HepG2 (cell line): ENCODE results near the gene MRPS5. TPM values are rescaled to one million over a fixed set of nuclear protein-coding genes. Genes with fewer than 3 reads are reported as not detected.

Source experiments
- ARID2 ChIP-seq: sonication (generic); formaldehyde crosslinking; IDR thresholded peaks from 2 replicates; pipeline ENCODE4 v1.8.1; 2022; ENCODE audit warnings: mild to moderate bottlenecking, missing genetic modification reagents, borderline replicate concordance
- ATF7 ChIP-seq, 2 experiments: fragments of 450-650 bp in 1 of 2; sonication (generic) in 1 of 2; formaldehyde crosslinking in 1 of 2; IDR thresholded peaks; 2 replicates each; pipeline versions ENCODE4 v1.4.0 to v1.6.1; 2016 to 2020; ENCODE audit warnings: antibody characterized with exemption in 1 of 2, mild to moderate bottlenecking in 1 of 2, missing genetic modification reagents in 1 of 2
- FOSL2 ChIP-seq: sonication (generic); formaldehyde crosslinking; IDR thresholded peaks from 2 replicates; pipeline ENCODE4 v1.4.0; 2020; ENCODE audit warnings: missing genetic modification reagents
- KAT2B ChIP-seq: fragments of 150-350 bp; IDR thresholded peaks from 2 replicates; pipeline ENCODE4 v1.6.1; 2014; ENCODE audit warnings: low read depth, low read length, borderline replicate concordance
- MYNN ChIP-seq: sonication (generic); formaldehyde crosslinking; IDR thresholded peaks from 2 replicates; pipeline ENCODE4 v1.4.0; 2020; ENCODE audit warnings: mild to moderate bottlenecking, low read depth, missing genetic modification reagents
- NR2F6 ChIP-seq, 2 experiments: IDR thresholded peaks; 2 replicates each; pipeline ENCODE4 v1.6.1; 2016; ENCODE audit warnings: antibody characterized with exemption in 1 of 2, mild to moderate bottlenecking in 1 of 2
- POLR2AphosphoS5 ChIP-seq: IDR thresholded peaks from 2 replicates; pipeline ENCODE4 v1.6.1; 2012; ENCODE audit warnings: low read depth, low read length
- RCOR2 ChIP-seq: IDR thresholded peaks from 2 replicates; pipeline ENCODE4 v1.6.1; 2016; ENCODE audit warnings: missing biosample characterization, missing genetic modification reagents
- TAF1 ChIP-seq: sonication (generic); formaldehyde crosslinking; IDR thresholded peaks from 2 replicates; pipeline ENCODE4 v1.4.0; 2020; ENCODE audit warnings: missing genetic modification reagents
- TGIF2 ChIP-seq: IDR thresholded peaks from 2 replicates; pipeline ENCODE4 v1.6.1; 2016; ENCODE audit warnings: control low read depth, missing compliant biosample characterization
- YY1 ChIP-seq: IDR thresholded peaks from 2 replicates; pipeline ENCODE4 v1.6.1; 2011; ENCODE audit warnings: low read length, low read depth, moderate library complexity, mild to moderate bottlenecking; ENCODE audit not compliant: insufficient read depth, insufficient replicate concordance
- ZNF160 ChIP-seq: sonication (generic); formaldehyde crosslinking; IDR thresholded peaks from 2 replicates; pipeline ENCODE4 v1.8.0; 2022; ENCODE audit warnings: mild to moderate bottlenecking, inconsistent platforms, missing genetic modification reagents
- ZNF337 ChIP-seq: sonication (generic); formaldehyde crosslinking; IDR thresholded peaks from 2 replicates; pipeline ENCODE4 v1.5.1; 2020; ENCODE audit warnings: missing genetic modification reagents, low read depth, mild to moderate bottlenecking, borderline replicate concordance
- ZNF33B ChIP-seq: sonication (generic); formaldehyde crosslinking; IDR thresholded peaks from 2 replicates; pipeline ENCODE4 v1.5.1; 2020; ENCODE audit warnings: mild to moderate bottlenecking, missing genetic modification reagents
- polyA plus RNA-seq, 8 experiments: library from polyadenylated mRNA; depleted of rRNA in 3 of 8; stranded (reverse) in 7 of 8; unstranded in 1 of 8; fragments of >200 nt; fragmentation: Illumina TruSeq in 4 of 8; extraction: Trizol in 4 of 8; gene quantifications; 2 replicates each; pipeline versions ENCODE4 v1.2.1 to v1.2.3, GENCODE V29; 2011 to 2016; ENCODE audit warnings: low read depth in 4 of 8, missing spikeins in 1 of 8, mixed read lengths in 1 of 8; ENCODE audit not compliant: insufficient read depth in 1 of 8
- total RNA-seq, 5 experiments: library from RNA; depleted of rRNA; stranded (reverse); fragments of >200 nt; fragmentation: Illumina TruSeq; extraction: Trizol; gene quantifications; 2 replicates each; pipeline ENCODE4 v1.2.3, GENCODE V29; 2016; ENCODE audit warnings: low read depth in 1 of 5
- TF ChIP-seq, protein P1 (sequence below): IDR thresholded peaks from 2 replicates; pipeline ENCODE4 v1.6.1; 2016; ENCODE audit warnings: low read depth, control low read depth
- TF ChIP-seq, protein P2 (sequence below): sonication (generic); formaldehyde crosslinking; IDR thresholded peaks from 2 replicates; pipeline ENCODE4 v1.8.1; 2023; ENCODE audit warnings: missing genetic modification reagents, inconsistent platforms, borderline replicate concordance
- TF ChIP-seq, protein P3 (sequence below): sonication (generic); formaldehyde crosslinking; IDR thresholded peaks from 2 replicates; pipeline ENCODE4 v1.4.0; 2020; ENCODE audit warnings: mild to moderate bottlenecking, missing genetic modification reagents

The MRPS5 gene
- total and polyA plus RNA-seq, 2 of the 13 experiments (the other 11 are each of a cell fraction or from before 2014, with no cell fraction given), result 98.8 to 134 TPM

DNA sequence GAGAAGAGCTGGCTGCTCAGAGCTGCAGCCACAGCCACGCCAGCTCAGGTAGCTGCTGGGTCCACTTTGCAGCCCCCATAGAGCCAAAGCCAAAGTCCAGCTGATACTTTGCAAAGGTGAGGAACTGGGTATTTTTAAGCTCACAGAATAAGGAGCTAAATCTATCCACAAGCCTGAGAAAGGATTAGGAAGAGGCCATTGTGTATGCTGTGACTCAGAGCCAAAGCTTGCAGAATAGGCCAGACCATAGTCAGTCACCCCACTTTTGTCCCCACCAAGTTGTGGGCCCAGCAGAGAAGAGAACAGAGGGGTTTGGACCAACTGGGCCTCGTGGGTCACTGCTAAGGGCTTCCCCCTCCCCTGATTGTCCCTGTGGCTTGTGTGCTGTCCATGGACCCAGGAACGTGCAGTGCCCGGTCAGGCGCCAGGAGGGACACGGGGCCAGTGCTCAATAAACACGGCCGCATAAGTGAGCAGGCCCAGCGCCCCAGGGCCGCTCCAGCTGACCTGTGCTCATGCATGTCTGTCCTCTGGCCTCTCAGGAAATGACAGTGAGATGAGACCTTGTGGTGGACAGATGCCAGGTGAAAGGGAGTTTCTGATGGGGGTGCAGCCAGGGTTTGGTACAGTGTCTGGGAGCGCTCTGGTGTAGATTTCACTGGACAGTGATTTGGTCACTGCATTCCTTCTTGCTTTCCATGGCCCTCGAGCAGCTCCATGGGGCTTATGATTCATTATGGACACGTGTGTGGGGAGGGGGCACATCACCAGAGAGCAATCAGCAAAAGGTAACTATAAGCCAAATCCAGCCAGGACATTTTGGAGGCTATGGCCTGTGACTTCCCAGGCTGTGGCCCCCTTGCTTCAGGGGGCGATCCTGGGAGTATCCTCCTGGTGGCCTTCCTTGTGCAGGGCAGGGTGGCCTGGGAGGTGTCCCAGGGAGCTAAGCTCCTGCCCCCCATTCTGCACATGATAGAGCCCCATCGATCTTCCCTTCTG lies 64.8 kb downstream of the MRPS5 start (continued):
- TF ChIP-seq TGIF2 (CRISPR knock-in tag) (peak; percentile 56; the same call in 1 of the 2 replicates), MYNN (CRISPR knock-in tag) (no peak), FOSL2 (CRISPR knock-in tag) (peak; percentile 23; the same call in 1 of the 2 replicates), YY1 (no peak), NR2F6 (IDR thresholded peaks at IDR 0.05) (no peak), NR2F6 (CRISPR knock-in tag; IDR thresholded peaks at IDR 0.05) (0 out of 2 replicates have a peak, but pooled peaks have one; percentile 46), ARID2 (CRISPR knock-in tag) (peak; percentile 26; the same call in 1 of the 2 replicates), ZNF160 (CRISPR knock-in tag) (no peak), POLR2AphosphoS5 (no peak), ZNF33B (CRISPR knock-in tag) (0 out of 2 replicates have a peak, but pooled peaks have one; percentile 29), TAF1 (CRISPR knock-in tag) (0 out of 2 replicates have a peak, but pooled peaks have one; percentile 16), KAT2B (no peak), RCOR2 (CRISPR knock-in tag) (no peak), ATF7 (IDR thresholded peaks at IDR 0.05) (no peak), ATF7 (CRISPR knock-in tag; IDR thresholded peaks at IDR 0.05) (peak; percentile 58; the same call in 1 of the 2 replicates), ZNF337 (CRISPR knock-in tag) (0 out of 2 replicates have a peak, but pooled peaks have one; percentile 60)
- TF ChIP-seq, protein P1, sequence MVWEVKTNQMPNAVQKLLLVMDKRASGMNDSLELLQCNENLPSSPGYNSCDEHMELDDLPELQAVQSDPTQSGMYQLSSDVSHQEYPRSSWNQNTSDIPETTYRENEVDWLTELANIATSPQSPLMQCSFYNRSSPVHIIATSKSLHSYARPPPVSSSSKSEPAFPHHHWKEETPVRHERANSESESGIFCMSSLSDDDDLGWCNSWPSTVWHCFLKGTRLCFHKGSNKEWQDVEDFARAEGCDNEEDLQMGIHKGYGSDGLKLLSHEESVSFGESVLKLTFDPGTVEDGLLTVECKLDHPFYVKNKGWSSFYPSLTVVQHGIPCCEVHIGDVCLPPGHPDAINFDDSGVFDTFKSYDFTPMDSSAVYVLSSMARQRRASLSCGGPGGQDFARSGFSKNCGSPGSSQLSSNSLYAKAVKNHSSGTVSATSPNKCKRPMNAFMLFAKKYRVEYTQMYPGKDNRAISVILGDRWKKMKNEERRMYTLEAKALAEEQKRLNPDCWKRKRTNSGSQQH (CRISPR knock-in tag), result no peak
- TF ChIP-seq, protein P2, sequence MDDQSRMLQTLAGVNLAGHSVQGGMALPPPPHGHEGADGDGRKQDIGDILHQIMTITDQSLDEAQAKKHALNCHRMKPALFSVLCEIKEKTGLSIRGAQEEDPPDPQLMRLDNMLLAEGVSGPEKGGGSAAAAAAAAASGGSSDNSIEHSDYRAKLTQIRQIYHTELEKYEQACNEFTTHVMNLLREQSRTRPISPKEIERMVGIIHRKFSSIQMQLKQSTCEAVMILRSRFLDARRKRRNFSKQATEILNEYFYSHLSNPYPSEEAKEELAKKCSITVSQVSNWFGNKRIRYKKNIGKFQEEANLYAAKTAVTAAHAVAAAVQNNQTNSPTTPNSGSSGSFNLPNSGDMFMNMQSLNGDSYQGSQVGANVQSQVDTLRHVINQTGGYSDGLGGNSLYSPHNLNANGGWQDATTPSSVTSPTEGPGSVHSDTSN (CRISPR knock-in tag), result no peak
- TF ChIP-seq, protein P3, sequence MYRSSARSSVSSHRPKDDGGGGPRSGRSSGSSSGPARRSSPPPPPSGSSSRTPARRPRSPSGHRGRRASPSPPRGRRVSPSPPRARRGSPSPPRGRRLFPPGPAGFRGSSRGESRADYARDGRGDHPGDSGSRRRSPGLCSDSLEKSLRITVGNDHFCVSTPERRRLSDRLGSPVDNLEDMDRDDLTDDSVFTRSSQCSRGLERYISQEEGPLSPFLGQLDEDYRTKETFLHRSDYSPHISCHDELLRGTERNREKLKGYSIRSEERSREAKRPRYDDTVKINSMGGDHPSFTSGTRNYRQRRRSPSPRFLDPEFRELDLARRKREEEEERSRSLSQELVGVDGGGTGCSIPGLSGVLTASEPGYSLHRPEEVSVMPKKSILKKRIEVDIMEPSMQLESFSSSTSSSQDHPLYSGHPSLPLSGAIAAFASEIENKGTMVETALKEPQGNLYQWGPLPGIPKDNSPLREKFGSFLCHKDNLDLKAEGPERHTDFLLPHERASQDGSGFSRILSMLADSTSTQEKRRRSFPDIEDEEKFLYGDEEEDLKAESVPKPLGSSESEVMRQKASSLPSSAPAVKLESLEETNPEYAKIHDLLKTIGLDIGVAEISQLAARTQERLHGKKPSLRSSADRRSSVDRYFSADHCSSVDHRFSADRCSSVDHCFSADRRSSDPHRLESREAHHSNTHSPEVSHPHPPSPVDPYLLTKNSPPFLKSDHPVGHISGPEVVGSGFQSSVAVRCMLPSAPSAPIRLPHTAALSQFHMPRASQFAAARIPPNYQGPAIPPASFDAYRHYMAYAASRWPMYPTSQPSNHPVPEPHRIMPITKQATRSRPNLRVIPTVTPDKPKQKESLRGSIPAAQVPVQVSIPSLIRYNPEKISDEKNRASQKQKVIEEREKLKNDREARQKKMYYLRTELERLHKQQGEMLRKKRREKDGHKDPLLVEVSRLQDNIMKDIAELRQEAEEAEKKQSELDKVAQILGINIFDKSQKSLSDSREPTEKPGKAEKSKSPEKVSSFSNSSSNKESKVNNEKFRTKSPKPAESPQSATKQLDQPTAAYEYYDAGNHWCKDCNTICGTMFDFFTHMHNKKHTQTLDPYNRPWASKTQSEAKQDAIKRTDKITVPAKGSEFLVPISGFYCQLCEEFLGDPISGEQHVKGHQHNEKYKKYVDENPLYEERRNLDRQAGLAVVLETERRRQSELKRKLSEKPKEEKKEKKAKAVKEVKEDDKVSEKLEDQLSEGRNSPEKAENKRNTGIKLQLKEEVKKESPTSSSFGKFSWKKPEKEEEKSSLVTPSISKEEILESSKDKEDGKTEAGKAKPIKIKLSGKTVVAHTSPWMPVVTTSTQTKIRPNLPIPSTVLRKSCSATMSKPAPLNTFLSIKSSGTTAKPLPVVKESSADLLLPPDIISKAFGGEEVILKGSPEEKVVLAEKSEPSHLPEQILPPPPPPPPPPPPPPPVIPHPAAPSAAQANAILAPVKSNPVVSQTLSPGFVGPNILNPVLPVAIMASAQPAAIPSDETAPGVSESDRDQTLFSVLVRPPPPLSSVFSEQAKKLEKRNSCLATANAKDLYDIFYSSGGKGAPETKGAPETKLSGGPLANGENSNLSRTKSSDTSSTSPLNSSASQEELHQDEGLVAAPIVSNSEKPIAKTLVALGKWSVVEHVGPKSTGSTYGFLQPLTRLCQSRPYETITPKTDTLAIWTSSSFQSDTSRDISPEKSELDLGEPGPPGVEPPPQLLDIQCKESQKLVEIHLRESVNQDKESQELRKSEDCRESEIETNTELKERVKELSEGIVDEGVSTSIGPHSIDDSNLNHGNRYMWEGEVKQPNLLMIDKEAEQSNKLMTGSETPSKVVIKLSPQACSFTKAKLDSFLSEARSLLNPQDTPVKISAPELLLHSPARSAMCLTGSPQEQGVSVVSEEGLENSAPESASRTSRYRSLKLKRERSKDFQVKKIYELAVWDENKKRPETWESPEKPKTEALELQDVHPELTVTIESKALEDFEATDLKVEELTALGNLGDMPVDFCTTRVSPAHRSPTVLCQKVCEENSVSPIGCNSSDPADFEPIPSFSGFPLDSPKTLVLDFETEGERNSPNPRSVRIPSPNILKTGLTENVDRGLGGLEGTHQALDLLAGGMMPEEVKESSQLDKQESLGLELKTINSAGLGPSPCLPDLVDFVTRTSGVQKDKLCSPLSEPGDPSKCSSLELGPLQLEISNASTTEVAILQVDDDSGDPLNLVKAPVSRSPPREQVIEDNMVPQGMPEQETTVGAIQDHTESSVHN (CRISPR knock-in tag), result peak; percentile 58; the same call in 1 of the 2 replicates
